ENCODE measurements around the gene CLASP1.

Gene CLASP1

GRCh38 chr2:121541495-121541894 is 107.8 kb downstream of the CLASP1 start:
- no peaks in the 10 kb centered on the region for H3K9me3 ChIP-seq (ENCODE audit: severe bottlenecking)
- DNase-seq, result no peak
- TF ChIP-seq, protein P1, sequence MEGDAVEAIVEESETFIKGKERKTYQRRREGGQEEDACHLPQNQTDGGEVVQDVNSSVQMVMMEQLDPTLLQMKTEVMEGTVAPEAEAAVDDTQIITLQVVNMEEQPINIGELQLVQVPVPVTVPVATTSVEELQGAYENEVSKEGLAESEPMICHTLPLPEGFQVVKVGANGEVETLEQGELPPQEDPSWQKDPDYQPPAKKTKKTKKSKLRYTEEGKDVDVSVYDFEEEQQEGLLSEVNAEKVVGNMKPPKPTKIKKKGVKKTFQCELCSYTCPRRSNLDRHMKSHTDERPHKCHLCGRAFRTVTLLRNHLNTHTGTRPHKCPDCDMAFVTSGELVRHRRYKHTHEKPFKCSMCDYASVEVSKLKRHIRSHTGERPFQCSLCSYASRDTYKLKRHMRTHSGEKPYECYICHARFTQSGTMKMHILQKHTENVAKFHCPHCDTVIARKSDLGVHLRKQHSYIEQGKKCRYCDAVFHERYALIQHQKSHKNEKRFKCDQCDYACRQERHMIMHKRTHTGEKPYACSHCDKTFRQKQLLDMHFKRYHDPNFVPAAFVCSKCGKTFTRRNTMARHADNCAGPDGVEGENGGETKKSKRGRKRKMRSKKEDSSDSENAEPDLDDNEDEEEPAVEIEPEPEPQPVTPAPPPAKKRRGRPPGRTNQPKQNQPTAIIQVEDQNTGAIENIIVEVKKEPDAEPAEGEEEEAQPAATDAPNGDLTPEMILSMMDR (IDR thresholded peaks at IDR 0.05; ENCODE audit: low read depth, low read length), result no peak
- no peaks in the 10 kb centered on the region for H3K27me3 ChIP-seq (ENCODE audit: insufficient read depth, low read depth, severe bottlenecking)
- H3K27ac ChIP-seq, result no peak overlapping the region
- H3K36me3 ChIP-seq, result no peaks in the 10 kb centered on the region
- no peak overlapping the region for H3K4me3 ChIP-seq (ENCODE audit: low read depth, low read length)

DNA sequence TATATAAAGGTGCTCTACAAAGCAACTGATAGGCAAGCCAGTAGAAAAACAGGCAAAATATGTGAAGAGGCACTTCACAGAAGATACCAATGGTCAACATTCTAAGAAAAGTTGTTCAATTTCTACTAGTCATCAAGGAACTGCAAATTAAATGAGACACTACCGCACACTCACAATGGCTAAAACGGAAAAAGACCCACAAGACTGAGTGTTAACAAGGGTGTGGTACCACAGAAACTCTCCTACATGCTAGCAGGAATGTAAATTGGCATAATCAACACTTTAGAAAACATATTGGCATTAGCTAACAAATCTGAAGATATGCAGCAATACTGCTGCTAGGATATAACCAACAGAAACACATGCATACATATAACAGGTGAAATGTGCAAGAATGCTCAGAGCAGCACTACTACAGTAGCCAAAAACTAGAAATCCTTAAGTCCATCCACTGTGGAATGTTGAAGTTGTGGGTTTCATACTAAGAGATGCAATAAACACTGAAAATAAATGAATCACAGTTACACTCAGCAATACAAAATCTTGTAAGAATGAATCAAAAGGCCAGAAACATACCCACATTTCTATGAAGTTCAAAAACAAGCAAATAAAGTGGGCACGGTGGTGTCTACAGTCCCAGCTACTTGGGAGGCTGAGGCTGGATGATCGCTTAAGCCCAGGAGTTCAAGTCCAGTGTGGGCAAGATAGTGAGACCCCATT is 109.4 kb downstream of the CLASP1 start:
- DNase-seq, result no peak
- no peak overlapping the region for H3K4me3 ChIP-seq (ENCODE audit: low read depth, low read length)
- H3K9me3 ChIP-seq (ENCODE audit: severe bottlenecking), result no peaks in the 10 kb centered on the region
- H3K36me3 ChIP-seq, result no peaks in the 10 kb centered on the region
- TF ChIP-seq, protein P1 (IDR thresholded peaks at IDR 0.05; ENCODE audit: low read depth, low read length), result no peak
- no peaks in the 10 kb centered on the region for H3K27me3 ChIP-seq (ENCODE audit: insufficient read depth, low read depth, severe bottlenecking)
- no peak overlapping the region for H3K27ac ChIP-seq

GRCh38 chr2:121536850-121537557 is 112.3 kb downstream of the CLASP1 start:
- Histone ChIP-seq H3K27ac (no peak overlapping the region), H3K27me3 (ENCODE audit: insufficient read depth, low read depth, severe bottlenecking) (no peaks in the 10 kb centered on the region), H3K4me3 (ENCODE audit: low read depth, low read length) (no peak overlapping the region), H3K36me3 (no peaks in the 10 kb centered on the region), H3K9me3 (ENCODE audit: severe bottlenecking) (no peaks in the 10 kb centered on the region)
- no peak for DNase-seq
- TF ChIP-seq, protein P1 (IDR thresholded peaks at IDR 0.05; ENCODE audit: low read depth, low read length), result no peak

GRCh38 chr2:121536347-121536746 is 112.9 kb downstream of the CLASP1 start:
- H3K9me3 ChIP-seq (ENCODE audit: severe bottlenecking), result no peaks in the 10 kb centered on the region
- no peaks in the 10 kb centered on the region for H3K36me3 ChIP-seq
- TF ChIP-seq, protein P1 (IDR thresholded peaks at IDR 0.05; ENCODE audit: low read depth, low read length), result no peak
- no peaks in the 10 kb centered on the region for H3K27me3 ChIP-seq (ENCODE audit: insufficient read depth, low read depth, severe bottlenecking)
- H3K4me3 ChIP-seq (ENCODE audit: low read depth, low read length), result no peak overlapping the region
- DNase-seq, result no peak
- H3K27ac ChIP-seq, result no peak overlapping the region

DNA sequence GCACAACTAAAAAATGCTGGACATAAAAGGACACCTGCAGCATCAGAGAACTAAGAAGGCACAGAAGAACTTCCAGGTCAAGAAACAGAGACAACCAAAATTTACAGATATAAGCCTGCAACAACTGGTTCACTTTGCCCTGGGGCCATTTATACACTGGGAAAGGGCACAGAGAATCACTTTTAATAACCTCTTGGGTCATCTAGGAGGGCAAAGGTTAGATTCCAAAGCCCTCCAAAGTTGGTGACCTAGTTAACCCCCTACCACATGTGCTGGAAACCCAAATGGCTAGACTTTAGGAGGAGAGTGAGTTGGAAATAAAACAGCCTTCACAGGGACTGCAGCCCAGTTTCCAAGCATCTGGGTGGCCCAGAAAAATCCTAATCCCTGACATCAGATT is 115.3 kb downstream of the CLASP1 start:
- H3K27me3 ChIP-seq (ENCODE audit: insufficient read depth, low read depth, severe bottlenecking), result no peaks in the 10 kb centered on the region
- no peak overlapping the region for H3K27ac ChIP-seq
- no peaks in the 10 kb centered on the region for H3K9me3 ChIP-seq (ENCODE audit: severe bottlenecking)
- TF ChIP-seq, protein P1 (IDR thresholded peaks at IDR 0.05; ENCODE audit: low read depth, low read length), result no peak
- H3K4me3 ChIP-seq (ENCODE audit: low read depth, low read length), result no peak overlapping the region
- no peak for DNase-seq
- H3K36me3 ChIP-seq, result no peaks in the 10 kb centered on the region

Data from WERI-Rb-1 (cell line).